ENCODE results near the gene PCDHA7.
"Not testable (repeated sequence)": the region's sequence is repeated elsewhere in the genome, so short reads cannot be mapped to it uniquely, and the experiment has no call there.

Gene PCDHA7

DNA sequence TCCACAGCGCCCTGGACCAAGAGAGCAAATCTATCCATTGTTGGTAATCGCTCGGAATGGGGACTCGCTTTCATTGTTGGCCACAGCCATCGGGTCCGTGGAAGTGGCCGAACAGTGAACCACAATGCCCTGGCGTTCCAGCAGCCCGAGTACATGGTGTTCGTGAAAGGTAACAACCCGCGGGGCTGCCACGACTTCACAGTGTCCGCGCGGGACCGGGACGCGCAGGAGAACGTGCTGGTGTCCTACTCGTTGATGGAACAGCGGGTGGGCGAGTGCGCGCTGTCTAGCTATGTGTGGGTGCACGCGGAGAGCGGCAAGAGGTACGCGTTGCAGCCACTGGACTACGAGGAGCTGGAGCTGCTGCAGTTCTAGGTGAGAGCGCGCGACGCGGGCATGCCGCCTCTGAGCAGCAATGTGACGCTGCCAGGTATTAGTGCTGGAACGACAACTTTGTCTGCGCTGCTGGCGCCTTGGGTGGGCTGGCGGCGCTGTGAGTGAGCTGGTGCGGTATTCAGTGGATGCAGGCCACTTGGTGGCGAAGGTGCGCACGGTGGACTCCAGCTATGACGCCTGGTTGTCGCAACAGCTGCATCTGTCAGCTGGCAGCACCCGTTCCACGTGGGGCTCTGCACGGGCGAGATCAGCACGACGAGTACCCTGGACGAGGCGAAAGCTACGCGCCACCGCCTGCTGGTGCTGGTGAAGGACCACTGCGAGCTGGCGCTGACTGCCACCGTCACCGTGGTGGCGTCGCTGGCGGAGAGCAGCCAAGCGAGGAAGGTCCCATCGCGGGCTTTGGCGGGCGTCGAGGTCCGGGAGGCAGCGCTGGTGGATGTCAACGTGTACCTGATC is 28.6 kb downstream of the PCDHA7 start:
- DNase-seq (ENCODE audit: low read depth in 2 of 2): no peak

DNA sequence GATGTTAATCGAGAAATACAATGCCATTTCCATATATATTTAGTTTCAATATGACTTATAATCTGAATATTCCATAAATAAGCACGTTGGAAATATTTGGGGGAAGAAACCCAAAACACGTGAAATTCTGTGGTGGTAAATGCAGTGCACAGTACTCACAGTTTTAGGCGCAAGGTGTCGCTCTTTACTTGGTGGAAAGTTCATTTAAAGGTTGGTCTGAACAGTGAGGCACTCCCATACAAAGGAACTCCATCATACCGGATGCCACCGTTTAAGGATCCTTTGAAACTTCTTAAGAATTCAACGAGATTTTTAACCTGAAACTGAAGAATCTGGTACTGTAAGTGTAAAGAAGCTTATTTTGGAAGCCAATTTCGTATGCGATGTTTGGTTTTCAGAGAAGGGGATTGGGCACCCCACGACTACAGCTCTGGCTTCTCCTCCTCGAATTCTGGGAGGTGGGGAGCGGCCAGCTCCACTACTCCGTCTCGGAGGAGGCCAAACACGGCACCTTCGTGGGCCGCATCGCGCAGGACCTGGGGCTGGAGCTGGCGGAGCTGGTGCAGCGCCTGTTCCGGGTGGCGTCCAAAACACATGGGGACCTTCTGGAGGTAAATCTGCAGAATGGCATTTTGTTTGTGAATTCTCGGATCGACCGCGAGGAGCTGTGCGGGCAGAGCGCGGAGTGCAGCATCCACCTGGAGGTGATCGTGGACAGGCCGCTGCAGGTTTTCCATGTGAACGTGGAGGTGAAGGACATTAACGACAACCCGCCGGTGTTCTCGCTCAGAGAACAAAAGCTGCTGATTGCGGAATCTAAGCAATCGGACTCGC is 34.9 kb downstream of the PCDHA7 start, which contains the start of gene PCDHA11:
Gene PCDHA11, plus strand, starts transcription at position 237 of the 834 bp plus-strand sequence. Its CDS starts 147 bp downstream, at position 384.
- DNase-seq (ENCODE audit: low read depth in 2 of 2): no peak

DNA sequence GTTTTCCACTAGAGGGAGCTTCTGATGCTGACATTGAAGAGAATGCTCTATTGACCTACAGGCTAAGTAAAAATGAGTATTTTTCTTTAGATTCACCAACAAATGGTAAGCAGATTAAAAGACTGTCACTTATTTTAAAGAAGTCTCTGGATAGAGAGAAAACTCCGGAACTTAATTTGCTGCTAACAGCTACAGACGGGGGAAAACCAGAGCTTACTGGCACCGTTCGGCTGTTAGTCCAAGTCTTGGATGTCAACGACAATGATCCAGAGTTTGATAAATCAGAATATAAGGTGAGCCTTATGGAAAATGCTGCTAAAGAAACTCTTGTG is 35.5 kb downstream of the PCDHA7 start:
- no peak for DNase-seq (ENCODE audit: low read depth in 2 of 2)

DNA sequence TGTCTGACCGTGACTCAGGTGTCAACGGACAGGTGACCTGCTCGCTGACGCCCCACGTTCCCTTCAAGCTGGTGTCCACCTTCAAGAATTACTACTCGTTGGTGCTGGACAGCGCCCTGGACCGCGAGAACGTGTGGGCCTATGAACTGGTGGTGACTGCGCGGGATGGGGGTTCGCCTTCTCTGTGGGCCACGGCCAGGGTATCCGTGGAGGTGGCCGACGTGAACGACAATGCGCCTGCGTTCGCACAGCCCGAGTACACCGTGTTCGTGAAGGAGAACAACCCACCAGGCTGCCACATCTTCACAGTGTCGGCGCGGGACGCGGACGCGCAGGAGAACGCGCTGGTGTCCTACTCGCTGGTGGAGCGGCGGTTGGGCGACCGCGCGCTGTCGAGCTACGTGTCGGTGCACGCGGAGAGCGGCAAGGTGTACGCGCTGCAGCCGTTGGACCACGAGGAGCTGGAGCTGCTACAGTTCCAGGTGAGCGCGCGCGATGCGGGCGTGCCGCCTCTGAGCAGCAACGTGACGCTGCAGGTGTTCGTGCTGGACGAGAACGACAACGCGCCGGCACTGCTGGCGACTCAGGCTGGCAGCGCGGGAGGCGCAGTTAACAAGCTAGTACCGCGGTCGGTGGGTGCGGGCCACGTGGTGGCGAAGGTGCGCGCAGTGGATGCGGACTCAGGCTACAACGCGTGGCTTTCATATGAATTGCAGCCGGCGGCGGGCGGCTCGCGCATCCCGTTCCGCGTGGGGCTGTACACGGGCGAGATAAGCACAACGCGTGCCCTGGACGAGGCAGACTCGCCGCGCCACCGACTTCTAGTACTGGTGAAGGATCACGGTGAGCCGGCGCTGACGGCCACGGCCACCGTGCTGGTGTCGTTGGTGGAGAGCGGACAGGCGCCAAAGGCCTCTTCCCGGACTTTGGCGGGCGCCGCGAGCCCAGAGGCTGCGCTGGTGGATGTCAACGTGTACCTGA is 36.4 kb downstream of the PCDHA7 start:
- no peak for DNase-seq (ENCODE audit: low read depth in 2 of 2)

DNA sequence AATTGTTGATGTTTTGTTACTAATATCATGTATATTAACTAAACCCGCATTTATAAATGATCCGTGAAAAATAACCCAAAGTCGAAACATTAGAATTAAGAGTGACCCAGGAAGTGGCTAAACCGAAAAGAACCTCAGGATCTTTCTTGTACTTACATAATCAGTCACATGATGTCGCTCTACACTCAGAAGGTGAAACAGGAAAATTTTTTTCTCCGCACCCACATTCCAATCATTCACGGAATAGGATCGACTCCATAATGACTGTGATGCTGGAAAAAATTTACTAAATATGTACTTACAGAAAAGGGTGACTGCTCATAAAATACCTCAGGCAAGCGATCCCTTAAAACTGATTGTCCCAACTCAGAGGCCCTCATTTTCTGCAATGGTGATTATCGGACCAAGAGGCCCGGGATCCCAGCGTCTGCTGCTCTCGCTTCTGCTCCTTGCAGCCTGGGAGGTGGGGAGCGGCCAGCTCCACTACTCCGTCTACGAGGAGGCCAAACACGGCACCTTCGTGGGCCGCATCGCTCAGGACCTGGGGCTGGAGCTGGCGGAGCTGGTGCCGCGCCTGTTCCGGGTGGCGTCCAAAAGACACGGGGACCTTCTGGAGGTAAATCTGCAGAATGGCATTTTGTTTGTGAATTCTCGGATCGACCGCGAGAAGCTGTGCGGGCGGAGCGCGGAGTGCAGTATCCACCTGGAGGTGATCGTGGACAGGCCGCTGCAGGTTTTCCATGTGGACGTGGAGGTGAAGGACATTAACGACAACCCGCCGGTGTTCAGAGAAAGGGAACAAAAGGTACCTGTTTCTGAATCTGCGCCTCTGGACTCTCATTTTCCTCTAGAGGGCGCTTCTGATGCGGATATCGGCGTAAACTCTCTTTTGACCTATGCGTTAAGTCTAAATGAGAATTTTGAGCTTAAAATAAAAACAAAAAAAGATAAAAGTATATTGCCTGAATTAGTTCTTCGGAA is 41.3 kb downstream of the PCDHA7 start, which contains the start of gene PCDHA12:
Gene PCDHA12, plus strand, starts transcription at position 224 of the 981 bp plus-strand sequence. Its CDS starts 165 bp downstream, at position 389.
- no peak for DNase-seq (ENCODE audit: low read depth in 2 of 2)

DNA sequence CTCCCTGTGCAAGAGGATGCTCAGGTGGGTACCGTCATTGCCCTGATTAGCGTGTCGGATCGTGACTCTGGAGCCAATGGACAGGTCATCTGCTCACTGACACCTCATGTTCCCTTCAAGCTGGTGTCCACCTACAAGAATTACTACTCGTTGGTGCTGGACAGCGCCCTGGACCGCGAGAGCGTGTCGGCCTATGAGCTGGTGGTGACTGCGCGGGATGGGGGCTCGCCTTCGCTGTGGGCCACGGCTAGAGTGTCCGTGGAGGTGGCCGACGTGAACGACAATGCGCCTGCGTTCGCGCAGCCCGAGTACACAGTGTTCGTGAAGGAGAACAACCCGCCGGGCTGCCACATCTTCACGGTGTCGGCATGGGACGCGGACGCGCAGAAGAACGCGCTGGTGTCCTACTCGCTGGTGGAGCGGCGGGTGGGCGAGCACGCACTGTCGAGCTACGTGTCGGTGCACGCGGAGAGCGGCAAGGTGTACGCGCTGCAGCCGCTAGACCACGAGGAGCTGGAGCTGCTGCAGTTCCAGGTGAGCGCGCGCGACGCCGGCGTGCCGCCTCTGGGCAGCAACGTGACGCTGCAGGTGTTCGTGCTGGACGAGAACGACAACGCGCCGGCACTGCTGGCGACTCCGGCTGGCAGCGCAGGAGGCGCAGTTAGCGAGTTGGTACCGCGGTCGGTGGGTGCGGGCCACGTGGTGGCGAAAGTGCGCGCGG is 42.6 kb downstream of the PCDHA7 start:
- not testable (repeated sequence) for DNase-seq (ENCODE audit: low read depth in 2 of 2)

DNA sequence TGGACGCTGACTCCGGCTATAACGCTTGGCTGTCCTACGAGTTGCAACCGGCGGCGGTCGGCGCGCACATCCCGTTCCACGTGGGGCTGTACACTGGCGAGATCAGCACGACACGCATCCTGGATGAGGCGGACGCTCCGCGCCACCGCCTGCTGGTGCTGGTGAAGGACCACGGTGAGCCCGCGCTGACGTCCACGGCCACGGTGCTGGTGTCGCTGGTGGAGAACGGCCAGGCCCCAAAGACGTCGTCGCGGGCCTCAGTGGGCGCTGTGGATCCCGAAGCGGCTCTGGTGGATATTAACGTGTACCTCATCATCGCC is 43.2 kb downstream of the PCDHA7 start:
- DNase-seq (ENCODE audit: low read depth in 2 of 2): no peak

DNA sequence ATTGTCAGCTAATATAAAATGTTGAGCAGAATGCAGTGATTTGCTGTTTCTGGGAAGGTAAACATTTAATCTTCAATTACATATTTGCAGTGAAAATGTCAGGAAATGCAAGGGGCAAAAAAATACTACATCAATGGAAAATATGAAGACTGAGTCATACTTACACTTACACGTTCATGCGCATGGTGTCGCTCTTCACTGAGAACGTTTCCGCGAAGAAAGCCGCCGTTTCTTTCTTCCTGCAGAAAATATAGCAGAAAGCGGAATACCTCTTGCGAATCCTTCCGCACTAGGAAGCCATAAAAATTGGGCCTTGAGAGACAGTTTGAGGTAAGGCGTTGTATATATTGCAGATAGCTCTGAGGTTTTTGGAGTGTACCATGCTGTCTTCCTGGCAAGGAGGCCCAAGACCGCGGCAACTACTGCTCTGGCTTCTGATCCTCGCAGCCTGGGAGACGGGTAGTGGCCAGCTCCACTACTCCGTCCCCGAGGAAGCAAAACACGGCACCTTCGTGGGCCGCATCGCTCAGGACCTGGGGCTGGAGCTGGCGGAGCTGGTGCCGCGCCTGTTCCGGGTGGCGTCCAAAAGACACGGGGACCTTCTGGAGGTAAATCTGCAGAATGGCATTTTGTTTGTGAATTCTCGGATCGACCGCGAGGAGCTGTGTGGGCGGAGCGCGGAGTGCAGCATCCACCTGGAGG is 48.0 kb downstream of the PCDHA7 start, which contains the start of gene PCDHA13:
Gene PCDHA13, plus strand, starts transcription at position 236 of the 702 bp plus-strand sequence. Its CDS starts 145 bp downstream, at position 381.
- no peak for DNase-seq (ENCODE audit: low read depth in 2 of 2)

DNA sequence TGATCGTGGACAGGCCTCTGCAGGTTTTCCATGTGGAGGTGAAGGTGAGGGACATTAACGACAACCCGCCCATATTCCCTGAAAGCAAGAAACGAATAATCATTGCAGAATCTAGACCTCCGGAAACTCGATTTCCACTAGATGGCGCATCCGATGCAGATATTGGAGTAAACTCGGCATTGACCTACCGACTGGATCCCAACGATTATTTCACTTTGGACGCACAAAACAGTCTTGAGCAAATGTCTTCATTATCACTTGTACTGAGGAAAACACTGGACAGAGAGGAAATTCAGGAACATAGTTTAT is 48.5 kb downstream of the PCDHA7 start:
- no peak for DNase-seq (ENCODE audit: low read depth in 2 of 2)

DNA sequence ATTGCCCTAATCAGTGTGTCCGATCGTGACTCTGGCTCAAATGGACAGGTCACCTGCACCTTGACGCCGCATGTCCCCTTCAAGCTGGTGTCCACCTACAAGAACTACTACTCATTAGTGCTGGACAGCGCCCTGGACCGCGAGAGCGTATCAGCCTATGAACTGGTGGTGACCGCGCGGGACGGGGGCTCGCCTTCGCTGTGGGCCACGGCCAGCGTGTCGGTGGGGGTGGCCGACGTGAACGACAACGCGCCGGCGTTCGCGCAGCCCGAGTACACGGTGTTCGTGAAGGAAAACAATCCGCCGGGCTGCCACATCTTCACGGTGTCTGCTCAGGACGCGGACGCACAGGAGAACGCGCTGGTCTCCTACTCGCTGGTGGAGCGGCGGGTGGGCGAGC is 49.3 kb downstream of the PCDHA7 start:
- no peak for DNase-seq (ENCODE audit: low read depth in 2 of 2)

DNA sequence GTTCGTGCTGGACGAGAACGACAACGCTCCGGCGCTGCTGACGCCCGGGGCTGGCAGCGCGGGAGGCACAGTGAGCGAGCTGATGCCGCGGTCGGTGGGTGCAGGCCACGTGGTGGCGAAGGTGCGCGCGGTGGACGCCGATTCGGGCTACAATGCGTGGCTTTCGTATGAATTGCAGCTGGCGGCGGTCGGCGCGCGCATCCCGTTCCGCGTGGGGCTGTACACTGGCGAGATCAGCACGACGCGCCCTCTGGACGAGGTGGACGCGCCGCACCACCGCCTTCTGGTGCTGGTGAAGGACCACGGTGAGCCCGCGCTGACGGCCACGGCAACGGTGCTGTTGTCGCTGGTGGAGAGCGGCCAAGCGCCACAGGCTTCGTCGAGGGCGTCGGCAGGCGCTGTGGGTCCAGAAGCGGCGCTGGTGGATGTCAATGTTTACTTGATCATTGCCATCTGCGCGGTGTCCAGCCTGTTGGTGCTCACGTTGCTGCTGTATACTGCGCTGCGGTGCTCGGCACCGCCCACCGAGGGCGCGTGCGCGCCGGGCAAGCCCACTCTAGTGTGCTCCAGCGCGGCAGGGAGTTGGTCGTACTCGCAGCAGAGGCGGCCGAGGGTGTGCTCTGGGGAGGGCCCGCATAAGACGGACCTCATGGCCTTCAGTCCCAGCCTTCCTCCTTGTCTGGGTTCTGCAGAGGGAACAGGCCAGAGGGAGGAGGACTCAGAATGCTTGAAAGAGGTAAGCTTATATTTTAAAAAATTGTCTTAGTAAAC is 50.0 kb downstream of the PCDHA7 start:
- DNase-seq (ENCODE audit: low read depth in 2 of 2): no peak

Data from activated CD4-positive, alpha-beta T cell treated with anti-CD3 and anti-CD28 coated beads for 24 hours (primary cell).